Measurements from ENCODE around the gene DUSP2. TPM values are rescaled to one million over a fixed set of nuclear protein-coding genes. Genes with fewer than 3 reads are reported as not detected.

DUSP2 gene
- total RNA-seq, 1 experiment from 2014 or later, result 4.9 TPM

DNA sequence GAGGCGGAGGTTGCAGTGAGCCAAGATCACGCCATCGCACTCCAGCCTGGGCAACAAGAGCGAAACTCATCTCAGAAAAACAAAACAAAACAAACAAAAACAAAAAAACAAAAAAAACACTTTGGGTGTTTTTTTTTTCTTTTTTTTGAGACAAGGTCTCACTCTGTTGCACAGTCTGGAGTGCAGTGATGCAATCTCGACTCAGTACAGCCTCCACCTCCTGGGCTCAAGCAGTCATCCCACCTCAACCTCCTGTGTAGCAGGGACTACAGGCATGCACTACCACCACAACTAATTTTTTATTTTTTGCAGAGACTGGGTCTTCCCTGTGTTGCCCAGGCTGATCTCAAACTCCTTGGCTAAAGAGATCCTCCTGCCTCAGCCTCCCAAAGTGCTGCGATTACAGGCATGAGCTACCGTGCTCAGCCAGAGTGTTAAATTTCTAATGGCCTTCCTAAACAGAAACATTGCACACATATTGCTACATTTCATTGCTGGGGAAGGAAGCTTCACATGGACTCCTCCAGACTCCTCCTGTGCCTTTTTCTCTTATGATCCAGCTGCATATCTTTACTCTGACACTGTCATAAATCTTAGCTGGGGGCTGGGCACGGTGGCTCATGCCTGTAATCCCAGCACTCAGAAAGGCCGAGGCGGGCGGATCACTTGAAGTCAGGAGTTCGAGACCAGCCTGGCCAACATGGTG lies 43.7 kb upstream of the DUSP2 start:
- intact Hi-C loops (cut with micrococcal nuclease; ENCODE audit: unreplicated experiment) (no loop called here), in situ Hi-C loops (cut with HindIII; ENCODE audit: low pct_unique_long_range_greater_than_20kb, low sequenced_read_pairs) (no loop called here)
- ChIA-PET CTCF (interaction anchor here (0.7 kb wide), 1 partner anchor 15 kb away, joined by 5 read pairs; no protein-coding TSS in a partner anchor), POLR2A (no interaction called here)
- Histone ChIP-seq H3K27me3 (ENCODE audit: control insufficient read depth, insufficient read depth, low read length) (no peaks in the 10 kb centered on the region), H3K27ac (ENCODE audit: low read length) (no peak overlapping the region), H3K9me3 (ENCODE audit: control insufficient read depth, insufficient read depth, low read depth, low read length) (no peaks in the 10 kb centered on the region), H3K4me1 (ENCODE audit: control insufficient read depth, insufficient read depth, low read length) (no peaks in the 10 kb centered on the region), H3K4me3 (ENCODE audit: low read depth in 2 of 2, low read length in 2 of 2) (no peak overlapping the region), H3K36me3 (ENCODE audit: control insufficient read depth, insufficient read depth, low read length) (peaks cover 49% of the 10 kb centered on the region)
- DNase-seq (ENCODE audit: low read depth, low spot score) (no peak), ATAC-seq (no peak)
- TF ChIP-seq, protein P1, sequence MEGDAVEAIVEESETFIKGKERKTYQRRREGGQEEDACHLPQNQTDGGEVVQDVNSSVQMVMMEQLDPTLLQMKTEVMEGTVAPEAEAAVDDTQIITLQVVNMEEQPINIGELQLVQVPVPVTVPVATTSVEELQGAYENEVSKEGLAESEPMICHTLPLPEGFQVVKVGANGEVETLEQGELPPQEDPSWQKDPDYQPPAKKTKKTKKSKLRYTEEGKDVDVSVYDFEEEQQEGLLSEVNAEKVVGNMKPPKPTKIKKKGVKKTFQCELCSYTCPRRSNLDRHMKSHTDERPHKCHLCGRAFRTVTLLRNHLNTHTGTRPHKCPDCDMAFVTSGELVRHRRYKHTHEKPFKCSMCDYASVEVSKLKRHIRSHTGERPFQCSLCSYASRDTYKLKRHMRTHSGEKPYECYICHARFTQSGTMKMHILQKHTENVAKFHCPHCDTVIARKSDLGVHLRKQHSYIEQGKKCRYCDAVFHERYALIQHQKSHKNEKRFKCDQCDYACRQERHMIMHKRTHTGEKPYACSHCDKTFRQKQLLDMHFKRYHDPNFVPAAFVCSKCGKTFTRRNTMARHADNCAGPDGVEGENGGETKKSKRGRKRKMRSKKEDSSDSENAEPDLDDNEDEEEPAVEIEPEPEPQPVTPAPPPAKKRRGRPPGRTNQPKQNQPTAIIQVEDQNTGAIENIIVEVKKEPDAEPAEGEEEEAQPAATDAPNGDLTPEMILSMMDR (IDR thresholded peaks at IDR 0.05), result no peak
- no peak for TF ChIP-seq TCF7L2 (IDR thresholded peaks at IDR 0.05; ENCODE audit: low read depth, low read length)
- TF ChIP-seq POLR2AphosphoS5 (IDR thresholded peaks at IDR 0.05; ENCODE audit: low read depth, low read length), result no peak
- no peak for TF ChIP-seq SIN3A (IDR thresholded peaks at IDR 0.05; ENCODE audit: borderline replicate concordance, insufficient read depth, low read depth, low read length)
- TF ChIP-seq, protein P2, sequence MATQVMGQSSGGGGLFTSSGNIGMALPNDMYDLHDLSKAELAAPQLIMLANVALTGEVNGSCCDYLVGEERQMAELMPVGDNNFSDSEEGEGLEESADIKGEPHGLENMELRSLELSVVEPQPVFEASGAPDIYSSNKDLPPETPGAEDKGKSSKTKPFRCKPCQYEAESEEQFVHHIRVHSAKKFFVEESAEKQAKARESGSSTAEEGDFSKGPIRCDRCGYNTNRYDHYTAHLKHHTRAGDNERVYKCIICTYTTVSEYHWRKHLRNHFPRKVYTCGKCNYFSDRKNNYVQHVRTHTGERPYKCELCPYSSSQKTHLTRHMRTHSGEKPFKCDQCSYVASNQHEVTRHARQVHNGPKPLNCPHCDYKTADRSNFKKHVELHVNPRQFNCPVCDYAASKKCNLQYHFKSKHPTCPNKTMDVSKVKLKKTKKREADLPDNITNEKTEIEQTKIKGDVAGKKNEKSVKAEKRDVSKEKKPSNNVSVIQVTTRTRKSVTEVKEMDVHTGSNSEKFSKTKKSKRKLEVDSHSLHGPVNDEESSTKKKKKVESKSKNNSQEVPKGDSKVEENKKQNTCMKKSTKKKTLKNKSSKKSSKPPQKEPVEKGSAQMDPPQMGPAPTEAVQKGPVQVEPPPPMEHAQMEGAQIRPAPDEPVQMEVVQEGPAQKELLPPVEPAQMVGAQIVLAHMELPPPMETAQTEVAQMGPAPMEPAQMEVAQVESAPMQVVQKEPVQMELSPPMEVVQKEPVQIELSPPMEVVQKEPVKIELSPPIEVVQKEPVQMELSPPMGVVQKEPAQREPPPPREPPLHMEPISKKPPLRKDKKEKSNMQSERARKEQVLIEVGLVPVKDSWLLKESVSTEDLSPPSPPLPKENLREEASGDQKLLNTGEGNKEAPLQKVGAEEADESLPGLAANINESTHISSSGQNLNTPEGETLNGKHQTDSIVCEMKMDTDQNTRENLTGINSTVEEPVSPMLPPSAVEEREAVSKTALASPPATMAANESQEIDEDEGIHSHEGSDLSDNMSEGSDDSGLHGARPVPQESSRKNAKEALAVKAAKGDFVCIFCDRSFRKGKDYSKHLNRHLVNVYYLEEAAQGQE (IDR thresholded peaks at IDR 0.05; ENCODE audit: insufficient read depth in 1 of 2, low read depth in 2 of 2, low read length in 1 of 2), result no peak
- no TSS peak for BruUV-seq (replicated peaks)

DNA sequence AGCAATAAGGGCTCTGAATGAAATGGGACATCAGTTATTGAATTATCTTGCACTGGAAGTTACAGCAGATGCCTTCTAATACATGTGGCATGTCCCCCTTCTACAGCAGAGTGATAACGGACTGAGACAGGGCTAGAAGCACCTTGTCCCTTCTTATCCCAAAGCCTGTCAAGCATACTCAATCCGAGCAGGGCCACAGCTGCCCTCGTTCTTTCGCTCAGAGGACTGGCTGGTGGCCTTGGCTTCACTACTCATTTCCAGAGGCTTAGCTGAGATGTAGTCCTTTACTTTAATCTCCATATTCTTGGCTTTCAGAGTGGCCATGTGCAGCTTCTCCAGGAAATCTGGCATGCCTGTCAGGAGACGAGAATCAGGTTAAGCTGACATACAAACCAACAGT lies 41.3 kb upstream of the DUSP2 start:
- ChIA-PET POLR2A (interaction anchor here (0.5 kb wide), 1 partner anchor 22 kb away, joined by 12 read pairs; no protein-coding TSS in a partner anchor), CTCF (no interaction called here)
- no peak overlapping the region for H3K27ac ChIP-seq (ENCODE audit: low read length)
- intact Hi-C loops (cut with micrococcal nuclease; ENCODE audit: unreplicated experiment), result no loop called here
- no peaks in the 10 kb centered on the region for H3K27me3 ChIP-seq (ENCODE audit: control insufficient read depth, insufficient read depth, low read length)
- no TSS peak for BruUV-seq (replicated peaks)
- in situ Hi-C loops (cut with HindIII; ENCODE audit: low pct_unique_long_range_greater_than_20kb, low sequenced_read_pairs), result no loop called here
- ATAC-seq (no peak), DNase-seq (ENCODE audit: low read depth, low spot score) (no peak)
- H3K4me3 ChIP-seq (ENCODE audit: low read depth in 2 of 2, low read length in 2 of 2), result no peak overlapping the region
- no peaks in the 10 kb centered on the region for H3K9me3 ChIP-seq (ENCODE audit: control insufficient read depth, insufficient read depth, low read depth, low read length)
- peaks cover 31% of the 10 kb centered on the region for H3K36me3 ChIP-seq (ENCODE audit: control insufficient read depth, insufficient read depth, low read length)
- H3K4me1 ChIP-seq (ENCODE audit: control insufficient read depth, insufficient read depth, low read length), result no peaks in the 10 kb centered on the region
- TF ChIP-seq, protein P1 (IDR thresholded peaks at IDR 0.05), result no peak
- TF ChIP-seq SIN3A (IDR thresholded peaks at IDR 0.05; ENCODE audit: borderline replicate concordance, insufficient read depth, low read depth, low read length) (no peak), TCF7L2 (IDR thresholded peaks at IDR 0.05; ENCODE audit: low read depth, low read length) (no peak), POLR2AphosphoS5 (IDR thresholded peaks at IDR 0.05; ENCODE audit: low read depth, low read length) (no peak)
- TF ChIP-seq, protein P2 (IDR thresholded peaks at IDR 0.05; ENCODE audit: insufficient read depth in 1 of 2, low read depth in 2 of 2, low read length in 1 of 2), result no peak

Data from Panc1 (cell line).